GM10847 (cell line): ENCODE results near the gene KCNMA1.

ENCODE experiments used
- POLR2A ChIP-seq: IDR thresholded peaks from 2 replicates; pipeline ENCODE4 v1.6.1; 2011; ENCODE audit not compliant: insufficient read length; ENCODE audit errors: extremely low read depth

Gene KCNMA1

GRCh38 chr10:77603534-77603927 lies 34.1 kb downstream of the KCNMA1 start:
- no peak for TF ChIP-seq POLR2A

- TF ChIP-seq POLR2A = no peak
Measured at GRCh38 chr10:77602913-77603533, 34.6 kb downstream of the KCNMA1 start.

GRCh38 chr10:77602231-77602912 lies 35.2 kb downstream of the KCNMA1 start:
- TF ChIP-seq POLR2A = no peak

- no peak for TF ChIP-seq POLR2A
Measured at GRCh38 chr10:77601488-77601887, 36.1 kb downstream of the KCNMA1 start.

- TF ChIP-seq POLR2A = no peak
Measured at GRCh38 chr10:77600640-77601039, 37.0 kb downstream of the KCNMA1 start.

- no peak for TF ChIP-seq POLR2A
Measured at GRCh38 chr10:77599651-77600050, 38.0 kb downstream of the KCNMA1 start.

GRCh38 chr10:77598606-77599005 lies 39.0 kb downstream of the KCNMA1 start:
- TF ChIP-seq POLR2A = no peak

GRCh38 chr10:77597560-77597959 lies 40.0 kb downstream of the KCNMA1 start:
- TF ChIP-seq POLR2A = no peak

GRCh38 chr10:77594471-77594783 lies 43.2 kb downstream of the KCNMA1 start:
- no peak for TF ChIP-seq POLR2A

- TF ChIP-seq POLR2A = no peak
Measured at GRCh38 chr10:77593771-77594470, 43.7 kb downstream of the KCNMA1 start.

GRCh38 chr10:77592946-77593636 lies 44.5 kb downstream of the KCNMA1 start:
- TF ChIP-seq POLR2A = no peak

- no peak for TF ChIP-seq POLR2A
Measured at GRCh38 chr10:77592510-77592909, 45.1 kb downstream of the KCNMA1 start.

- no peak for TF ChIP-seq POLR2A
Measured at GRCh38 chr10:77591238-77591880, 46.2 kb downstream of the KCNMA1 start.

GRCh38 chr10:77590344-77591237 lies 47.0 kb downstream of the KCNMA1 start:
- TF ChIP-seq POLR2A = no peak
